Ishikawa (cell line): Measurements from ENCODE around the gene DDIAS.

Source experiments
- CEBPB ChIP-seq: IDR thresholded peaks from 2 replicates; pipeline ENCODE4 v1.6.1; 2012
- CREB1 ChIP-seq: IDR thresholded peaks from 2 replicates; pipeline ENCODE4 v1.6.1; 2012; ENCODE audit warnings: low read depth
- EP300 ChIP-seq: IDR thresholded peaks from 2 replicates; pipeline ENCODE4 v1.6.1; 2012; ENCODE audit warnings: borderline replicate concordance
- FOXM1 ChIP-seq: IDR thresholded peaks from 2 replicates; pipeline ENCODE4 v1.6.1; 2012; ENCODE audit warnings: low read depth, borderline replicate concordance
- NFIC ChIP-seq: IDR thresholded peaks from 2 replicates; pipeline ENCODE4 v1.6.1; 2012
- RAD21 ChIP-seq: IDR thresholded peaks from 2 replicates; pipeline ENCODE4 v1.6.1; 2012; ENCODE audit warnings: low read depth
- TCF12 ChIP-seq: IDR thresholded peaks from 2 replicates; pipeline ENCODE4 v1.6.1; 2012; ENCODE audit warnings: low read depth
- TEAD4 ChIP-seq: IDR thresholded peaks from 2 replicates; pipeline ENCODE4 v1.6.1; 2012
- USF1 ChIP-seq: IDR thresholded peaks from 2 replicates; pipeline ENCODE4 v1.6.1; 2012
- YY1 ChIP-seq: IDR thresholded peaks from 2 replicates; pipeline ENCODE4 v1.6.1; 2012; ENCODE audit warnings: low read depth
- TF ChIP-seq, protein P1 (sequence below): IDR thresholded peaks from 2 replicates; pipeline ENCODE4 v1.6.1; 2012; ENCODE audit warnings: low read depth, mild to moderate bottlenecking
- TF ChIP-seq, protein P2 (sequence below): IDR thresholded peaks from 2 replicates; pipeline ENCODE4 v1.6.1; 2012

DNA sequence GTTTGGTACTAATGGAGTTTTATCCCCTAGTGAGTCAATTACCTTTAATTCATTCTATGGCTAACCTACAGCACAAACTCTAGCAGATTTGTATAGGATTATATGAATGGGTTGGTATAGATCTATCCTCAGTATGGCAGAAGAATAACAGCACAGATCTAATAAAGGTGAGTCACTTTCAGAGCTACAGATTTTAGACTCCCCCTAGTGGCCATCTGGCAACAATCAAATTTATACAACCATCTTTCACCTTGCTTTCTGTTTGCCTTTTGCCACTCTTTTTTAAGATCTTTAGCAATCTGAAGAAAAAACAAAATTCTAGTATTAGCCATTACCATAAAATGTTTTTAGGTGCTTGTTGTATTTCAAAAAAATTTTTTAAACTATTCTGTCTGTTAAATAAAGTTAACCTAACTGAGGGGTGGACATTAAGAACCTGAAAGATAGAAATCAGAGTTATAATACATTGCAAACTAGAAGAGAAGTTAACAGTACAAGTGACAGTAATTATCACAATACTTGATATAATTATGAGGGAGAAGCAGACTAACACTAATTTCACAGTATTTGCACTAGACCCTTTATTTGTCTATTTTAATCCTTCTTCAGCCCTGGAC is 25.8 kb downstream of the DDIAS start:
- TF ChIP-seq TEAD4 (no peak), RAD21 (peak; percentile 47), USF1 (no peak), EP300 (no peak), TCF12 (no peak), YY1 (no peak), FOXM1 (no peak), CEBPB (no peak), CREB1 (no peak), NFIC (no peak)
- TF ChIP-seq, protein P1, sequence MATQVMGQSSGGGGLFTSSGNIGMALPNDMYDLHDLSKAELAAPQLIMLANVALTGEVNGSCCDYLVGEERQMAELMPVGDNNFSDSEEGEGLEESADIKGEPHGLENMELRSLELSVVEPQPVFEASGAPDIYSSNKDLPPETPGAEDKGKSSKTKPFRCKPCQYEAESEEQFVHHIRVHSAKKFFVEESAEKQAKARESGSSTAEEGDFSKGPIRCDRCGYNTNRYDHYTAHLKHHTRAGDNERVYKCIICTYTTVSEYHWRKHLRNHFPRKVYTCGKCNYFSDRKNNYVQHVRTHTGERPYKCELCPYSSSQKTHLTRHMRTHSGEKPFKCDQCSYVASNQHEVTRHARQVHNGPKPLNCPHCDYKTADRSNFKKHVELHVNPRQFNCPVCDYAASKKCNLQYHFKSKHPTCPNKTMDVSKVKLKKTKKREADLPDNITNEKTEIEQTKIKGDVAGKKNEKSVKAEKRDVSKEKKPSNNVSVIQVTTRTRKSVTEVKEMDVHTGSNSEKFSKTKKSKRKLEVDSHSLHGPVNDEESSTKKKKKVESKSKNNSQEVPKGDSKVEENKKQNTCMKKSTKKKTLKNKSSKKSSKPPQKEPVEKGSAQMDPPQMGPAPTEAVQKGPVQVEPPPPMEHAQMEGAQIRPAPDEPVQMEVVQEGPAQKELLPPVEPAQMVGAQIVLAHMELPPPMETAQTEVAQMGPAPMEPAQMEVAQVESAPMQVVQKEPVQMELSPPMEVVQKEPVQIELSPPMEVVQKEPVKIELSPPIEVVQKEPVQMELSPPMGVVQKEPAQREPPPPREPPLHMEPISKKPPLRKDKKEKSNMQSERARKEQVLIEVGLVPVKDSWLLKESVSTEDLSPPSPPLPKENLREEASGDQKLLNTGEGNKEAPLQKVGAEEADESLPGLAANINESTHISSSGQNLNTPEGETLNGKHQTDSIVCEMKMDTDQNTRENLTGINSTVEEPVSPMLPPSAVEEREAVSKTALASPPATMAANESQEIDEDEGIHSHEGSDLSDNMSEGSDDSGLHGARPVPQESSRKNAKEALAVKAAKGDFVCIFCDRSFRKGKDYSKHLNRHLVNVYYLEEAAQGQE = no peak
- TF ChIP-seq, protein P2, sequence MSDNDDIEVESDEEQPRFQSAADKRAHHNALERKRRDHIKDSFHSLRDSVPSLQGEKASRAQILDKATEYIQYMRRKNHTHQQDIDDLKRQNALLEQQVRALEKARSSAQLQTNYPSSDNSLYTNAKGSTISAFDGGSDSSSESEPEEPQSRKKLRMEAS = no peak
